Measurements from ENCODE around the gene MTNR1B.
A peak's percentile ranks its signal among the peaks of the same experiment; 100 is the strongest.

Gene MTNR1B

GRCh38 chr11:92969634-92970347, at the start of gene MTNR1B:
MTNR1B (plus strand) TSS chr11:92969651; CDS start chr11:92969726, 75 bp downstream.
- no peak for DNase-seq
- Mint-ChIP-seq H3K27ac (no peak within 1 kb of the TSS), H3K36me3 (ENCODE audit: low read depth) (no peaks in the 10 kb centered on the region), H3K4me1 (peaks cover 6% of the 10 kb centered on the region), H3K4me3 (no peak within 1 kb of the TSS), H3K27me3 (peaks cover 18% of the 10 kb centered on the region), H3K9me3 (no peaks in the 10 kb centered on the region)
- no peak for ATAC-seq

- no peak overlapping the region for H3K4me3 Mint-ChIP-seq
- peaks cover 4% of the 10 kb centered on the region for H3K27me3 Mint-ChIP-seq
- DNase-seq (no peak), ATAC-seq (no peak)
- H3K4me1 Mint-ChIP-seq, result no peaks in the 10 kb centered on the region
- H3K36me3 Mint-ChIP-seq (ENCODE audit: low read depth), result no peaks in the 10 kb centered on the region
- peaks cover 8% of the 10 kb centered on the region for H3K9me3 Mint-ChIP-seq
- H3K27ac Mint-ChIP-seq, result no peak overlapping the region
Observed at GRCh38 chr11:92920331-92920730, 49.1 kb upstream of the MTNR1B start.

GRCh38 chr11:92922731-92923130, 46.7 kb upstream of the MTNR1B start:
- peaks cover 12% of the 10 kb centered on the region for H3K9me3 Mint-ChIP-seq

GRCh38 chr11:92929246-92929645, 40.2 kb upstream of the MTNR1B start:
- Mint-ChIP-seq H3K36me3 (ENCODE audit: low read depth) (no peaks in the 10 kb centered on the region), H3K27ac (no peak overlapping the region), H3K9me3 (peaks cover 10% of the 10 kb centered on the region), H3K27me3 (peaks cover 2% of the 10 kb centered on the region), H3K4me3 (no peak overlapping the region), H3K4me1 (no peaks in the 10 kb centered on the region)
- ATAC-seq, result no peak
- DNase-seq, result no peak

More at GRCh38 chr11:92922731-92923130, 46.7 kb upstream of the MTNR1B start:
- peaks cover 2% of the 10 kb centered on the region for H3K27me3 Mint-ChIP-seq
- no peak overlapping the region for H3K27ac Mint-ChIP-seq
- no peak for ATAC-seq
- no peak overlapping the region for H3K4me3 Mint-ChIP-seq
- DNase-seq, result no peak
- H3K36me3 Mint-ChIP-seq (ENCODE audit: low read depth), result no peaks in the 10 kb centered on the region
- no peaks in the 10 kb centered on the region for H3K4me1 Mint-ChIP-seq

GRCh38 chr11:92929653-92930052, 39.8 kb upstream of the MTNR1B start:
- Mint-ChIP-seq H3K27ac (no peak overlapping the region), H3K9me3 (peaks cover 6% of the 10 kb centered on the region), H3K4me3 (no peak overlapping the region), H3K4me1 (no peaks in the 10 kb centered on the region), H3K27me3 (peaks cover 2% of the 10 kb centered on the region), H3K36me3 (ENCODE audit: low read depth) (no peaks in the 10 kb centered on the region)
- DNase-seq (no peak), ATAC-seq (no peak)

- no peak overlapping the region for H3K4me3 Mint-ChIP-seq
- no peak overlapping the region for H3K27ac Mint-ChIP-seq
- peaks cover 2% of the 10 kb centered on the region for H3K27me3 Mint-ChIP-seq
- H3K4me1 Mint-ChIP-seq, result no peaks in the 10 kb centered on the region
- ATAC-seq (no peak), DNase-seq (no peak)
- peaks cover 2% of the 10 kb centered on the region for H3K9me3 Mint-ChIP-seq
- no peaks in the 10 kb centered on the region for H3K36me3 Mint-ChIP-seq (ENCODE audit: low read depth)
Observed at GRCh38 chr11:92931746-92932422, 37.6 kb upstream of the MTNR1B start.

- no peaks in the 10 kb centered on the region for H3K9me3 Mint-ChIP-seq
- H3K4me1 Mint-ChIP-seq, result no peaks in the 10 kb centered on the region
- no peak overlapping the region for H3K4me3 Mint-ChIP-seq
- no peak overlapping the region for H3K27ac Mint-ChIP-seq
- no peak for DNase-seq
- ATAC-seq, result no peak
- H3K36me3 Mint-ChIP-seq (ENCODE audit: low read depth), result no peaks in the 10 kb centered on the region
- peaks cover 6% of the 10 kb centered on the region for H3K27me3 Mint-ChIP-seq
Observed at GRCh38 chr11:92939305-92939704, 30.1 kb upstream of the MTNR1B start.

GRCh38 chr11:92941676-92942571, 27.5 kb upstream of the MTNR1B start:
- Mint-ChIP-seq H3K9me3 (no peaks in the 10 kb centered on the region), H3K36me3 (ENCODE audit: low read depth) (no peaks in the 10 kb centered on the region), H3K4me3 (no peak overlapping the region), H3K27ac (no peak overlapping the region), H3K4me1 (no peaks in the 10 kb centered on the region), H3K27me3 (peaks cover 6% of the 10 kb centered on the region)
- peak; percentile 3 for DNase-seq
- ATAC-seq, result no peak

GRCh38 chr11:92946707-92947106, 22.7 kb upstream of the MTNR1B start:
- ATAC-seq, result no peak

GRCh38 chr11:92948116-92948515, 21.3 kb upstream of the MTNR1B start:
- H3K36me3 Mint-ChIP-seq (ENCODE audit: low read depth), result peaks cover 2% of the 10 kb centered on the region
- DNase-seq, result no peak
- ATAC-seq, result no peak
- H3K27me3 Mint-ChIP-seq, result peaks cover 6% of the 10 kb centered on the region
- H3K9me3 Mint-ChIP-seq, result peaks cover 8% of the 10 kb centered on the region
- no peak overlapping the region for H3K4me3 Mint-ChIP-seq
- H3K4me1 Mint-ChIP-seq, result no peaks in the 10 kb centered on the region
- H3K27ac Mint-ChIP-seq, result no peak overlapping the region

More at GRCh38 chr11:92946707-92947106, 22.7 kb upstream of the MTNR1B start:
- H3K4me3 Mint-ChIP-seq, result no peak overlapping the region
- DNase-seq, result no peak
- no peaks in the 10 kb centered on the region for H3K4me1 Mint-ChIP-seq
- H3K9me3 Mint-ChIP-seq, result peaks cover 8% of the 10 kb centered on the region
- H3K27me3 Mint-ChIP-seq, result peaks cover 5% of the 10 kb centered on the region
- H3K27ac Mint-ChIP-seq, result no peak overlapping the region
- H3K36me3 Mint-ChIP-seq (ENCODE audit: low read depth), result peaks cover 2% of the 10 kb centered on the region

GRCh38 chr11:92954003-92954402, 15.4 kb upstream of the MTNR1B start:
- Mint-ChIP-seq H3K4me1 (peaks cover 2% of the 10 kb centered on the region), H3K4me3 (no peak overlapping the region), H3K27ac (no peak overlapping the region), H3K9me3 (peaks cover 5% of the 10 kb centered on the region), H3K27me3 (peaks cover 7% of the 10 kb centered on the region), H3K36me3 (ENCODE audit: low read depth) (no peaks in the 10 kb centered on the region)
- DNase-seq (no peak), ATAC-seq (no peak)

GRCh38 chr11:92955860-92956259, 13.6 kb upstream of the MTNR1B start:
- Mint-ChIP-seq H3K36me3 (ENCODE audit: low read depth) (no peaks in the 10 kb centered on the region), H3K4me1 (peaks cover 2% of the 10 kb centered on the region), H3K9me3 (no peaks in the 10 kb centered on the region), H3K4me3 (no peak overlapping the region), H3K27ac (no peak overlapping the region), H3K27me3 (peaks cover 7% of the 10 kb centered on the region)
- ATAC-seq (no peak), DNase-seq (no peak)

- no peaks in the 10 kb centered on the region for H3K9me3 Mint-ChIP-seq
- ATAC-seq (no peak), DNase-seq (no peak)
Observed at GRCh38 chr11:92960886-92961285, 8.6 kb upstream of the MTNR1B start.

GRCh38 chr11:92962446-92962845, 7.0 kb upstream of the MTNR1B start:
- peaks cover 8% of the 10 kb centered on the region for H3K27me3 Mint-ChIP-seq
- ATAC-seq, result no peak
- no peak overlapping the region for H3K27ac Mint-ChIP-seq
- no peaks in the 10 kb centered on the region for H3K9me3 Mint-ChIP-seq
- H3K36me3 Mint-ChIP-seq (ENCODE audit: low read depth), result no peaks in the 10 kb centered on the region
- H3K4me1 Mint-ChIP-seq, result peaks cover 4% of the 10 kb centered on the region
- H3K4me3 Mint-ChIP-seq, result no peak overlapping the region
- DNase-seq, result no peak

More at GRCh38 chr11:92960886-92961285, 8.6 kb upstream of the MTNR1B start:
- Mint-ChIP-seq H3K4me3 (no peak overlapping the region), H3K4me1 (peaks cover 2% of the 10 kb centered on the region), H3K27me3 (peaks cover 3% of the 10 kb centered on the region), H3K27ac (no peak overlapping the region), H3K36me3 (ENCODE audit: low read depth) (no peaks in the 10 kb centered on the region)
